HEK293T (cell line): Measurements from ENCODE around the gene EXTL1.

Experiments used
- CTCF ChIA-PET: fragments of 350-600 bp; formaldehyde crosslinking; extraction: SDS; loops from one replicate; lab custom pipeline; 2021; ENCODE audit warnings: antibody characterized with exemption, inconsistent platforms; lab: Yijun Ruan, JAX
- POLR2A ChIA-PET: fragments of 350-600 bp; formaldehyde crosslinking; extraction: SDS; loops from one replicate; lab custom pipeline; 2020; ENCODE audit warnings: antibody characterized with exemption, inconsistent platforms; lab: Yijun Ruan, JAX
- DNase-seq: peaks from one replicate; pipeline ENCODE4 v3.0.0; 2012; ENCODE audit warnings: mixed read lengths; ENCODE audit errors: extremely low spot score
- ARNT ChIP-seq: fragments of 450-650 bp; IDR thresholded peaks from 2 replicates; pipeline ENCODE4 v1.6.1; 2017; ENCODE audit warnings: mild to moderate bottlenecking
- BHLHE40 ChIP-seq: fragments of 450-650 bp; IDR thresholded peaks from 2 replicates; pipeline ENCODE4 v1.6.1; 2016; ENCODE audit warnings: mild to moderate bottlenecking, moderate library complexity, borderline replicate concordance
- CTBP1 ChIP-seq: fragments of 450-650 bp; IDR thresholded peaks from 2 replicates; pipeline ENCODE4 v1.6.1; 2016; ENCODE audit warnings: borderline replicate concordance
- ELF4 ChIP-seq: fragments of 450-650 bp; IDR thresholded peaks from 2 replicates; pipeline ENCODE4 v1.6.1; 2017; ENCODE audit warnings: antibody characterized with exemption
- FOXA1 ChIP-seq: fragments of 450-650 bp; IDR thresholded peaks from 2 replicates; pipeline ENCODE4 v1.6.1; 2016; ENCODE audit warnings: mild to moderate bottlenecking
- FOXK2 ChIP-seq: fragments of 450-650 bp; IDR thresholded peaks from 2 replicates; pipeline ENCODE4 v1.6.1; 2016; ENCODE audit warnings: mild to moderate bottlenecking
- FOXM1 ChIP-seq: fragments of 450-650 bp; IDR thresholded peaks from 2 replicates; pipeline ENCODE4 v1.6.1; 2017; ENCODE audit warnings: mild to moderate bottlenecking, borderline replicate concordance
- HDGF ChIP-seq: fragments of 450-650 bp; IDR thresholded peaks from 2 replicates; pipeline ENCODE4 v1.6.1; 2017; ENCODE audit warnings: antibody characterized with exemption, borderline replicate concordance
- L3MBTL2 ChIP-seq: fragments of 450-650 bp; conservative IDR thresholded peaks from 2 replicates; pipeline ENCODE4 v1.6.1; 2016; ENCODE audit warnings: mild to moderate bottlenecking
- LEF1 ChIP-seq: fragments of 450-650 bp; IDR thresholded peaks from 2 replicates; pipeline ENCODE4 v1.6.1; 2017; ENCODE audit warnings: mild to moderate bottlenecking, borderline replicate concordance
- NFRKB ChIP-seq: fragments of 450-650 bp; IDR thresholded peaks from 2 replicates; pipeline ENCODE4 v1.6.1; 2016; ENCODE audit warnings: mild to moderate bottlenecking, moderate library complexity
- SP1 ChIP-seq: fragments of 450-650 bp; IDR thresholded peaks from 2 replicates; pipeline ENCODE4 v1.6.1; 2017
- SUZ12 ChIP-seq: fragments of 450-650 bp; IDR thresholded peaks from 2 replicates; pipeline ENCODE4 v1.6.1; 2016; ENCODE audit warnings: mild to moderate bottlenecking
- TARDBP ChIP-seq: fragments of 450-650 bp; IDR thresholded peaks from 2 replicates; pipeline ENCODE4 v1.6.1; 2016
- ZNF384 ChIP-seq: fragments of 450-650 bp; IDR thresholded peaks from 2 replicates; pipeline ENCODE4 v1.6.1; 2016
- TF ChIP-seq, protein P1 (sequence below): fragments of 450-650 bp; IDR thresholded peaks from 2 replicates; pipeline ENCODE4 v1.6.1; 2016

Gene EXTL1

GRCh38 chr1:26031196-26031595, 9.6 kb downstream of the EXTL1 start:
- POLR2A ChIA-PET: no interaction called here
- DNase-seq: no peak
- CTCF ChIA-PET: interaction anchor here (0.5 kb wide), 1 partner anchor 93 kb away, joined by 3 read pairs; no protein-coding TSS in a partner anchor
- TF ChIP-seq FOXA1 (no peak), CTBP1 (no peak), NFRKB (no peak), L3MBTL2 (no peak), ELF4 (no peak), ZNF384 (no peak), SUZ12 (no peak), BHLHE40 (no peak), TARDBP (no peak), FOXK2 (no peak), HDGF (no peak), LEF1 (no peak)
- TF ChIP-seq, protein P1, sequence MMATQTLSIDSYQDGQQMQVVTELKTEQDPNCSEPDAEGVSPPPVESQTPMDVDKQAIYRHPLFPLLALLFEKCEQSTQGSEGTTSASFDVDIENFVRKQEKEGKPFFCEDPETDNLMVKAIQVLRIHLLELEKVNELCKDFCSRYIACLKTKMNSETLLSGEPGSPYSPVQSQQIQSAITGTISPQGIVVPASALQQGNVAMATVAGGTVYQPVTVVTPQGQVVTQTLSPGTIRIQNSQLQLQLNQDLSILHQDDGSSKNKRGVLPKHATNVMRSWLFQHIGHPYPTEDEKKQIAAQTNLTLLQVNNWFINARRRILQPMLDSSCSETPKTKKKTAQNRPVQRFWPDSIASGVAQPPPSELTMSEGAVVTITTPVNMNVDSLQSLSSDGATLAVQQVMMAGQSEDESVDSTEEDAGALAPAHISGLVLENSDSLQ: no peak

GRCh38 chr1:26031611-26032220, 10.1 kb downstream of the EXTL1 start:
- ChIA-PET CTCF (no interaction called here), POLR2A (no interaction called here)
- TF ChIP-seq, protein P1: no peak
- TF ChIP-seq FOXK2 (no peak), FOXM1 (no peak), CTBP1 (no peak), HDGF (no peak), NFRKB (no peak), ELF4 (no peak), L3MBTL2 (no peak), ARNT (no peak), SP1 (no peak), FOXA1 (no peak), LEF1 (no peak), SUZ12 (no peak), BHLHE40 (no peak), ZNF384 (no peak), TARDBP (no peak)
- DNase-seq: no peak

- CTCF ChIA-PET: interaction anchor here (0.6 kb wide), 1 partner anchor 138 kb away, joined by 5 read pairs; no protein-coding TSS in a partner anchor
- no peak for TF ChIP-seq SUZ12
- TF ChIP-seq NFRKB: no peak
- TF ChIP-seq FOXA1: no peak
- no peak for TF ChIP-seq L3MBTL2
- TF ChIP-seq BHLHE40: no peak
- no peak for TF ChIP-seq CTBP1
- no peak for TF ChIP-seq ELF4
- TF ChIP-seq, protein P1: no peak
- POLR2A ChIA-PET: no interaction called here
- DNase-seq: no peak
Observed at GRCh38 chr1:26032656-26033357, 11.2 kb downstream of the EXTL1 start.

DNA sequence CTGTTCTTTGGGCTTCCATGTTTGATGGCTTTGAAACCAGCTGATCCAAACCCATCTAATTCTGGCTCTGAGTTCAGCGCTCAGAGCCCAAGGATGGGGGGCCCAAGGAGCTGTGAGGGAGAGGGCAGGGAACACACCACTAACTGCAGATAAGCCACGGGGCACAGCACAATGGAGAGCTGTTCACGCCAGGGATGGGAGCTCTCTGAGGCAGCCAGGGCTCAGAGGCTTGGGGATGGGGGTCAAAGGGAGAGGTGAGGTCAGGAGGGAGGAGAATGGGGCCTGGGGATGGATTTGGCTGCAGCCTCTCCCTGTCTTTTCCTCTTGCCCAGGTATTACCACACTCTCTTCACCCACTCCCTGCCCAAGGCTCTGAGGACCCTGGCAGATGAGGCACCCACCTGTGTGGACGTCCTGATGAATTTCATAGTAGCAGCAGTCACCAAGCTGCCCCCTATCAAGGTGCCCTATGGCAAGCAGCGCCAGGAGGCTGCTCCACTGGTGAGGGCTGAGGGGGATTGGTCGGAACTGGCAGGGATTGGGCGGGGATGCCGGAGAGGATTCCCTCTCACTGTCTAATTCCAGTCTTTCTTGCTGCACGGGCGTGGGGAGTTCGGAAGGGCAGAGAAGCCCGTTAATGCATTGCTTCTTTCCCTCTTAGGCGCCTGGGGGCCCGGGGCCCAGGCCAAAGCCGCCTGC, 13.1 kb downstream of the EXTL1 start:
- ChIA-PET CTCF (interaction anchor here (0.6 to 1.4 kb wide), 8 partner anchors 8 to 135 kb away, joined by 3 to 6 read pairs (median 3); partner anchors contain the start of gene C1orf232), POLR2A (interaction anchor here (0.6 to 2.0 kb wide), 11 partner anchors 10 to 397 kb away, joined by 3 to 14 read pairs (median 4); partner anchors contain the start of genes CEP85, DHDDS, PAFAH2 and PDIK1L)
- no peak for TF ChIP-seq ELF4
- no peak for TF ChIP-seq LEF1
- no peak for TF ChIP-seq TARDBP
- TF ChIP-seq, protein P1: no peak
- no peak for TF ChIP-seq FOXA1
- TF ChIP-seq L3MBTL2: no peak
- TF ChIP-seq SUZ12: no peak
- no peak for TF ChIP-seq FOXK2
- TF ChIP-seq CTBP1: no peak
- no peak for TF ChIP-seq NFRKB
- no peak for TF ChIP-seq FOXM1
- no peak for TF ChIP-seq HDGF
- TF ChIP-seq SP1: no peak
- no peak for TF ChIP-seq BHLHE40
- DNase-seq: peak; percentile 34
